D721Med (cell line): ENCODE measurements around the gene SLC44A1.
"Not testable (repeated sequence)": the region's sequence is repeated elsewhere in the genome, so short reads cannot be mapped to it uniquely, and the experiment has no call there.

Experiments
- DNase-seq: peaks from one replicate; pipeline ENCODE4 v3.0.0; 2011; ENCODE audit warnings: low spot score; ENCODE audit not compliant: insufficient read length
- FAIRE-seq: peaks from 2 replicates; lab custom pipeline; 2011; peaks lifted over from hg19 to GRCh38; lab: Jason Lieb, UNC
- TF ChIP-seq, protein P1 (sequence below): IDR thresholded peaks from 2 replicates; pipeline ENCODE4 v1.5.1; 2012; ENCODE audit warnings: mild to moderate bottlenecking, control low read depth; ENCODE audit not compliant: insufficient read depth; ENCODE audit errors: missing control alignments

The SLC44A1 gene

DNA sequence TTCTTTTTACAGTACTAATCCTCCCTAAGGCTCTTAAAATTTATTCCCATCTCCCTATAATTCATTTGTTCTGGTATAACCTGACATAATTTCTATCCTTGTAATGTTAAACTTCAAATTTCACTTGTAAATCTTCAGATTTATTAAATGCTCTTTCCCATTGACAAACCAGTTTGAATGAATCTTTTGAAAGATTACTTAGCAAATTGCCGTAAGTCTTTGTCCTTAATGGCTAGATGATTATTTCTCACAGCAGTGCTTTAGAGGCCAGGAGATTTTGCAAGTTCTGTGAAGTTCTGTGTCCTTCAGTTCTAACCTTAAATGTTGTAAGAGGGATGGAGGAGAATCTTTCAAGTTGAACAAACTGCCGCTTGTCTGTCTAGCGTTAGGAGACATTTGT lies 4.2 kb downstream of the SLC44A1 start:
- TF ChIP-seq, protein P1, sequence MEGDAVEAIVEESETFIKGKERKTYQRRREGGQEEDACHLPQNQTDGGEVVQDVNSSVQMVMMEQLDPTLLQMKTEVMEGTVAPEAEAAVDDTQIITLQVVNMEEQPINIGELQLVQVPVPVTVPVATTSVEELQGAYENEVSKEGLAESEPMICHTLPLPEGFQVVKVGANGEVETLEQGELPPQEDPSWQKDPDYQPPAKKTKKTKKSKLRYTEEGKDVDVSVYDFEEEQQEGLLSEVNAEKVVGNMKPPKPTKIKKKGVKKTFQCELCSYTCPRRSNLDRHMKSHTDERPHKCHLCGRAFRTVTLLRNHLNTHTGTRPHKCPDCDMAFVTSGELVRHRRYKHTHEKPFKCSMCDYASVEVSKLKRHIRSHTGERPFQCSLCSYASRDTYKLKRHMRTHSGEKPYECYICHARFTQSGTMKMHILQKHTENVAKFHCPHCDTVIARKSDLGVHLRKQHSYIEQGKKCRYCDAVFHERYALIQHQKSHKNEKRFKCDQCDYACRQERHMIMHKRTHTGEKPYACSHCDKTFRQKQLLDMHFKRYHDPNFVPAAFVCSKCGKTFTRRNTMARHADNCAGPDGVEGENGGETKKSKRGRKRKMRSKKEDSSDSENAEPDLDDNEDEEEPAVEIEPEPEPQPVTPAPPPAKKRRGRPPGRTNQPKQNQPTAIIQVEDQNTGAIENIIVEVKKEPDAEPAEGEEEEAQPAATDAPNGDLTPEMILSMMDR = no peak
- DNase-seq = no peak
- FAIRE-seq = peak; percentile 41

DNA sequence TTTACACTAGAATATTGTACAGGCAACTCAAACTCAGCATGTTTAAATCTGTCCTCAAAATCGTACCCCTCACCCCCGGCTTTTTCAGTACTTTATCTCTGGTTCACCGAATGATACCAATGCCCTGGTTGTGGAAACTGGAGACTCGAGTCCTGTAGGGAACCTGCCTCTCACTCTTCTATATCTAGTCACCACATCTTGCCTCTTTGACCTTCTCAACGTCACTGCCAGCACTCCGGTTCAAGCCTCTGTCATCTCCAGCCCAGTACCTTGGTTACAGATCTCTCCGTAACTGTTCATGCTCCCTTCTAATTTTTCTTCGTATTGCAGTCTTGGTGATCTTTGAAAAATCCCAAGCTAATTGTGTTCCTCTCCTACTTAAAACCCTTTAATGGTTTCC lies 6.7 kb downstream of the SLC44A1 start:
- no peak for FAIRE-seq
- no peak for DNase-seq
- TF ChIP-seq, protein P1 = no peak

DNA sequence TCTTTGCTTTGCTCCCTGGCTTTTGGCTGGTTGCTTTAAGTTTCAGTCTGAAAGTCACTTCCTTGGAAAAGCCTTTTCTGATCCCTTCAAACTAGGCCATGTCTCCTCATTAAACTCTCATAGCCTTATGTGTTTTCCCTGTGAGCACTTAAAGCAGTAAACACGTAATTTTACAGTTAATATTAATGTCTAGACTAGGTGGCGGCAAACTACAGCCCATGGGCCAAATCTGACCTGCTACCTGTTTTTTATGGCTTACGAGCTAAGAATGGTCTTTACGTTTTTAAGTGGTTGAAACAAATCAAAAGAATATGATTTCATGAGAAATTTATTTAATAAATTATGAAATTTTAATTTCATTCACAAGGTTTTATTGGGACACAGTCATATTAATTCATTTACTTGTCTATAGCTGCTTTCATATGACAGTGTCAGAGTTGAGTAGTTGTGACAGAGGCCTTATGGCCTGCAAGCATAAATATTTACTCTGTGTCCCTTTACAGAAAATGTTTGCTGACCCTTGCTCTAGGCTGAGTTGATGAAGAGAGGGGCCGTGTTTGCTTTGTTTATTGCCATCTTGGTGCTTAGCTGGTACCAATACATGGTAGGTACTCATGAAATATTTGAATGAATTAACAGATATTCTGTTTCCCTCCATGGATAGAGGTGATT lies 7.4 kb downstream of the SLC44A1 start:
- no peak for DNase-seq

DNA sequence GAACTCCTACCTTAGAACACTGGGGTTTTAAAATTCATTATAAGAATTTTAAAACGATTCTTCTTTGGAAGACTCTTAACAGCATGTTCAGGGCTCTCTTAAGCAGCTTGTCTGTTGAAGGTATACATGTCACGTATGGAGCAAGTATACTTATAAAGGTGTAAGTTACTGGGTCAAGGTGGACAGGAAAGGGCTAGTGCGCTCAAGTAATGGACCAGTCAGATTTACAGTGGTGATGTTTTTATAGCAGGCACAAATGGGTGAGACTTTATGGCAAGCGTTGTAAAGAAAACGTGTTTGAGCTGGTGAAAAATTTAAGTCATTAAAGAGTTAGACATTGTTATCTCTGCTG lies 7.9 kb downstream of the SLC44A1 start:
- TF ChIP-seq, protein P1 = no peak
- DNase-seq = no peak
- no peak for FAIRE-seq

More for the DNA sequence above, 7.4 kb downstream of the SLC44A1 start:
- FAIRE-seq = no peak
- TF ChIP-seq, protein P1 = peak; percentile 25

DNA sequence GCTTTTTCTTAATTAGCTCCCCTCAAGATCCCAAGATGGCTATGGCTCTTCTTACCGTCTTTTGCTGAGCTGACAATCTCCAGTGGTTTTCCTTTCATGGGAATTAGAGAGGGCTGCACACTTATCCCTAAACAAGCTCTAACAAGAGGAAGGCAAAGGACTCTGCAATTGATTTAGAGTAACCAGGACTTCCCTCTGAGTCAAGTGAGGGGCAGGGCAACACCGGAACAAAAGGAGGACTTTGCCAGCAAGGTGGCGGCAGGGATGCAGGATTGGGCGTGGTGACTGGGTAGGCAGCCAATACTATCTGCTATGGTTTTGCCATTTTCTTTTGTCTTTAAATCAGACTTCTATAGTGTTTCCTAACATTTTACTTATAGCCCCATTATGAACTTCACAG lies 9.8 kb downstream of the SLC44A1 start:
- DNase-seq (no peak), FAIRE-seq (no peak)
- TF ChIP-seq, protein P1 = no peak

DNA sequence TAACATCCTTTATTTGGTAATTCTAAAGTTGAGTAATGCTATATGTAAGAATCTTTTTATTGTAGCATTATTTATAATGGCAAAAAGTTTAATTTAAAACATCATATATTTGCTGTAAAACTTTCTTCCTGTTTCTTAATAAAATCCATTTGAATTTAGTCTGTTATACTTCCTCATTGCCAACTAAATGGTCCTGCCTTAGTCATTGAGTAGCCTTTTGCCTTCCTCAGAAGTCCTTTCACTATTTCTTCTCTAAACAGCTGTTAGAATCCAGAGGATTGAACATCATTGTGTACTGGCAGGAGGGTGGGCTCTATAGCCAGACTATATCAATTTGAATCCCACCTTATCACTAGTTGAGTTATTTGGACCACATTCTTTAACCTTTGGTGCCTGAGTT lies 11.0 kb downstream of the SLC44A1 start:
- FAIRE-seq = no peak
- TF ChIP-seq, protein P1 = no peak
- no peak for DNase-seq

DNA sequence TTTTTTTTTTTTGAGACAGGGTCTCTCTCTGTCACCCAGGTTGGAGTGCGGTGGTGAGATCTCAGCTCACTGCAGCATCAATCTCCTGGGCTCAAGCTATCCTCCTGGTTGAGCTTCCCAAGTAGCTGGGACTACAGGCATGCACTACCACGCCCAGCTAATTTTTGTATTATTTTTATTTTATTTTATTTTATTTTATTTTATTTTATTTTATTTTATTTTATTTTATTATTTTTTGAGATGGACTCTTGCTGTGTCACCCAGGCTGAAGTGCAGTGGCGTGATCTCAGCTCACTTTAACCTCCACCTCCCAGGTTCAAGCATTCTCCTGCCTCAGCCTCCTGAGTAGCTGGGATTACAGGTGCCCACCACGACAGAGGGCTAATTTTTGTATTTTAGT lies 12.1 kb downstream of the SLC44A1 start:
- not testable (repeated sequence) for FAIRE-seq, DNase-seq
